ENCODE results near the gene EHF. TPM values are rescaled to one million over a fixed set of nuclear protein-coding genes. Genes with fewer than 3 reads are reported as not detected.

The EHF gene
- total and polyA plus RNA-seq, 9 of the 15 experiments (the other 6 are each of a cell fraction or from before 2014, with no cell fraction given) = 0.04 to 0.54 (median 0.37) TPM

GRCh38 chr11:34619062-34619516 is 1.8 kb upstream of the EHF start (continued):
- TF ChIP-seq HMGXB4 (CRISPR knock-in tag; IDR thresholded peaks at IDR 0.05) (no peak), MNT (conservative IDR thresholded peaks at IDR 0.05) (no peak), HMBOX1 (IDR thresholded peaks at IDR 0.05) (0 out of 2 replicates have a peak, but pooled peaks have one; percentile 49), CXXC5 (CRISPR knock-in tag; IDR thresholded peaks at IDR 0.05) (no peak), PML (IDR thresholded peaks at IDR 0.05; ENCODE audit: low read length) (peak; percentile 67; the same call in 1 of the 2 replicates), ZFP36 (IDR thresholded peaks at IDR 0.05; ENCODE audit: low read depth, low read length, partially characterized antibody) (no peak), ZNF583 (CRISPR knock-in tag; IDR thresholded peaks at IDR 0.05) (no peak), ZNF79 (CRISPR knock-in tag; IDR thresholded peaks at IDR 0.05; ENCODE audit: low read depth) (no peak), ZNF347 (CRISPR knock-in tag; IDR thresholded peaks at IDR 0.05; ENCODE audit: low read depth) (no peak), ZNF324 (CRISPR knock-in tag; IDR thresholded peaks at IDR 0.05) (no peak), NFIC (IDR thresholded peaks at IDR 0.05) (peak; percentile 37; the same call in 1 of the 2 replicates), PRDM10 (IDR thresholded peaks at IDR 0.05; ENCODE audit: partially characterized antibody) (no peak), STAG1 (CRISPR knock-in tag; IDR thresholded peaks at IDR 0.05; ENCODE audit: borderline replicate concordance) (no peak), GATA2 (CRISPR knock-in tag; IDR thresholded peaks at IDR 0.05) (peak; percentile 60), ZNF655 (CRISPR knock-in tag; IDR thresholded peaks at IDR 0.05) (no peak), SREBF2 (CRISPR knock-in tag; IDR thresholded peaks at IDR 0.05) (no peak), ZNF395 (CRISPR knock-in tag; IDR thresholded peaks at IDR 0.05) (no peak), TAF7 (tag; IDR thresholded peaks at IDR 0.05) (no peak)

Data from K562 (cell line).